GM12873 (cell line): ENCODE measurements around the gene POTED.
"Not testable (repeated sequence)": the region's sequence is repeated elsewhere in the genome, so short reads cannot be mapped to it uniquely, and the experiment has no call there.

Source experiments
- TF ChIP-seq, protein P1 (sequence below): IDR thresholded peaks from 2 replicates; pipeline ENCODE4 v1.5.1; 2012; ENCODE audit warnings: low read depth, mild to moderate bottlenecking, moderate library complexity, low read length, control low read depth; ENCODE audit not compliant: insufficient read depth; ENCODE audit errors: missing control alignments

Gene POTED

DNA sequence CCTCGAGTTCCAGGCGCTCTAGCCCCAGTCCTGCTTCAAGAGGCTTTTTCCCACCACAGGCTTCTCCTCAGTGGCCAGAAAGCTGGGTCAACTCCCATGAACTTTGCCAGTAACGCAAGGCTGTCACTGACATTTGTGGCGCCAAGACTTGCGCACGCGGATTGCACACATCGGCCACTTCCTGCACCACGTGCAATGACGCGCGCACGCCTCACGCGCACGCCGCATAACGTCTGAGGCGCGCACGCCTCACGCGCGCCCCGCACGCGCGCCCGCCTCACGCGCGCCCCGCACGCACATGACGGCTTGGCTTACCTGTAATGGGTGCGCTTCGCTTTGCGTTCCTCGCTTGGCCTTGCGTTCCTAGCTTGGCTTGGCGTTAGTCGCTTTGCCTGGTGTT is at the start of gene POTED:
TSS of gene POTED (plus strand) at position 301 of the 400 bp plus-strand sequence. CDS start 452 bp downstream, outside the sequence.
- TF ChIP-seq, protein P1, sequence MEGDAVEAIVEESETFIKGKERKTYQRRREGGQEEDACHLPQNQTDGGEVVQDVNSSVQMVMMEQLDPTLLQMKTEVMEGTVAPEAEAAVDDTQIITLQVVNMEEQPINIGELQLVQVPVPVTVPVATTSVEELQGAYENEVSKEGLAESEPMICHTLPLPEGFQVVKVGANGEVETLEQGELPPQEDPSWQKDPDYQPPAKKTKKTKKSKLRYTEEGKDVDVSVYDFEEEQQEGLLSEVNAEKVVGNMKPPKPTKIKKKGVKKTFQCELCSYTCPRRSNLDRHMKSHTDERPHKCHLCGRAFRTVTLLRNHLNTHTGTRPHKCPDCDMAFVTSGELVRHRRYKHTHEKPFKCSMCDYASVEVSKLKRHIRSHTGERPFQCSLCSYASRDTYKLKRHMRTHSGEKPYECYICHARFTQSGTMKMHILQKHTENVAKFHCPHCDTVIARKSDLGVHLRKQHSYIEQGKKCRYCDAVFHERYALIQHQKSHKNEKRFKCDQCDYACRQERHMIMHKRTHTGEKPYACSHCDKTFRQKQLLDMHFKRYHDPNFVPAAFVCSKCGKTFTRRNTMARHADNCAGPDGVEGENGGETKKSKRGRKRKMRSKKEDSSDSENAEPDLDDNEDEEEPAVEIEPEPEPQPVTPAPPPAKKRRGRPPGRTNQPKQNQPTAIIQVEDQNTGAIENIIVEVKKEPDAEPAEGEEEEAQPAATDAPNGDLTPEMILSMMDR, result not testable (repeated sequence)
